Glutamatergic neuron (in vitro differentiated cells): Measurements from ENCODE around the gene CASKIN1. TPM values are rescaled to one million over a fixed set of nuclear protein-coding genes. Genes with fewer than 3 reads are reported as not detected.

ENCODE experiments used
- DNase-seq: peaks from one replicate; pipeline ENCODE4 v3.0.0; 2022
- H3K27ac Mint-ChIP-seq: one replicate; pipeline ENCODE4 v1.8.0; 2020; ENCODE audit warnings: mild to moderate bottlenecking, mixed read lengths, inconsistent platforms; ENCODE audit not compliant: unreplicated experiment
- H3K27me3 Mint-ChIP-seq: one replicate; pipeline ENCODE4 v1.8.0; 2020; ENCODE audit warnings: mild to moderate bottlenecking, moderate library complexity, mixed read lengths, inconsistent platforms; ENCODE audit not compliant: unreplicated experiment
- H3K36me3 Mint-ChIP-seq: one replicate; pipeline ENCODE4 v1.8.0; 2020; ENCODE audit warnings: mild to moderate bottlenecking, mixed read lengths, inconsistent platforms; ENCODE audit not compliant: unreplicated experiment
- H3K4me1 Mint-ChIP-seq: one replicate; pipeline ENCODE4 v1.8.0; 2020; ENCODE audit warnings: mild to moderate bottlenecking, low read depth, mixed read lengths, inconsistent platforms; ENCODE audit not compliant: unreplicated experiment
- H3K4me3 Mint-ChIP-seq: one replicate; pipeline ENCODE4 v1.8.0; 2020; ENCODE audit warnings: mild to moderate bottlenecking, mixed read lengths, inconsistent platforms; ENCODE audit not compliant: unreplicated experiment
- H3K9me3 Mint-ChIP-seq: one replicate; pipeline ENCODE4 v1.8.0; 2020; ENCODE audit warnings: mild to moderate bottlenecking, moderate library complexity, mixed read lengths, inconsistent platforms; ENCODE audit not compliant: unreplicated experiment
- CTCF ChIP-seq: fragments of 200-600 bp; sonication (generic); IDR thresholded peaks from one replicate; pipeline ENCODE4 v1.5.0; 2021; ENCODE audit not compliant: partially characterized antibody, unreplicated experiment
- total RNA-seq: library from RNA; stranded (reverse); fragmentation: NEBNext Ultra II Directional; extraction: Animal tissue kit (Norgen Biotek cat#: 25700); gene quantifications from one replicate; pipeline ENCODE4 v1.2.1, GENCODE V29; 2021; ENCODE audit not compliant: unreplicated experiment

Gene CASKIN1
- total RNA-seq, 1 donor from 2014 or later, result 31.6 TPM

GRCh38 chr16:2162676-2163118 is 33.7 kb downstream of the CASKIN1 start:
- Mint-ChIP-seq H3K9me3 (no peaks in the 10 kb centered on the region), H3K4me1 (peaks cover 6% of the 10 kb centered on the region), H3K27ac (no peak overlapping the region), H3K36me3 (no peaks in the 10 kb centered on the region), H3K4me3 (no peak overlapping the region), H3K27me3 (peaks cover 5% of the 10 kb centered on the region)
- TF ChIP-seq CTCF, result no peak
- no peak for DNase-seq

GRCh38 chr16:2161911-2162310 is 34.5 kb downstream of the CASKIN1 start:
- Mint-ChIP-seq H3K27ac (no peak overlapping the region), H3K27me3 (peaks cover 5% of the 10 kb centered on the region), H3K36me3 (no peaks in the 10 kb centered on the region), H3K9me3 (peaks cover 2% of the 10 kb centered on the region), H3K4me3 (no peak overlapping the region), H3K4me1 (peaks cover 12% of the 10 kb centered on the region)
- TF ChIP-seq CTCF, result no peak
- no peak for DNase-seq

GRCh38 chr16:2160915-2161551 is 35.4 kb downstream of the CASKIN1 start:
- Mint-ChIP-seq H3K36me3 (no peaks in the 10 kb centered on the region), H3K27ac (no peak overlapping the region), H3K27me3 (peaks cover 10% of the 10 kb centered on the region), H3K4me3 (no peak overlapping the region), H3K4me1 (peaks cover 13% of the 10 kb centered on the region), H3K9me3 (peaks cover 4% of the 10 kb centered on the region)
- no peak for TF ChIP-seq CTCF
- peak; percentile 46 for DNase-seq

GRCh38 chr16:2159175-2159838 is 37.1 kb downstream of the CASKIN1 start:
- H3K27me3 Mint-ChIP-seq, result peaks cover 15% of the 10 kb centered on the region
- no peak for DNase-seq

More at GRCh38 chr16:2159175-2159838, 37.1 kb downstream of the CASKIN1 start:
- H3K9me3 Mint-ChIP-seq, result peaks cover 10% of the 10 kb centered on the region
- peaks cover 13% of the 10 kb centered on the region for H3K4me1 Mint-ChIP-seq
- no peaks in the 10 kb centered on the region for H3K36me3 Mint-ChIP-seq
- H3K4me3 Mint-ChIP-seq, result peak overlapping the region; percentile 34
- TF ChIP-seq CTCF, result no peak
- H3K27ac Mint-ChIP-seq, result peak overlapping the region; percentile 73
